HG02973 (cell line): ENCODE results near the gene ZNF296.

Experiments used
- ATAC-seq: cut with Tn5 transposase; IDR thresholded peaks from one replicate; pipeline ENCODE4 v1.9.1; 2021; ENCODE audit warnings: moderate library complexity; ENCODE audit not compliant: unreplicated experiment

The ZNF296 gene

DNA sequence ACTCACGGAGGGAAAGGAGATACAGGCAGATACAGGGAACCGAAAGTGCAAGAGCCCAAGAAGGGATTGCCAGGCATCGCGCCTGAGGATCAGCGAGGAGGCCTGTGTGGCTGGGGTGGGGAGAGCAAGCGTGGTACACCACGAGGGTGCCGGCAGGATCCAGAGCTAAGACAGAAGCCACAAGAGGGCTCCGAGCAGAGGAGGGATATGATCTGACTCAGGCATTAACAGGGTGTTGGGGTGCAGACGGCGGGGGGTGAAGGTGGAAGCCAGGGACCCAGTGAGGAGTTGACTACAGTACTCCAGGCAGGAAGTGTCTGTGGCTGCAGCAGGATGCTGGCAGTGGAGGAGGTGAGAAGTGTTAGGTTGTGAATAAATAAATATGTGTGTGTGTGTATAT is 11.3 kb upstream of the ZNF296 start:
- ATAC-seq, result no peak

- no peak for ATAC-seq
These were observed 10.2 kb upstream of the ZNF296 start for GRCh38 chr19:45086480-45086879.

DNA sequence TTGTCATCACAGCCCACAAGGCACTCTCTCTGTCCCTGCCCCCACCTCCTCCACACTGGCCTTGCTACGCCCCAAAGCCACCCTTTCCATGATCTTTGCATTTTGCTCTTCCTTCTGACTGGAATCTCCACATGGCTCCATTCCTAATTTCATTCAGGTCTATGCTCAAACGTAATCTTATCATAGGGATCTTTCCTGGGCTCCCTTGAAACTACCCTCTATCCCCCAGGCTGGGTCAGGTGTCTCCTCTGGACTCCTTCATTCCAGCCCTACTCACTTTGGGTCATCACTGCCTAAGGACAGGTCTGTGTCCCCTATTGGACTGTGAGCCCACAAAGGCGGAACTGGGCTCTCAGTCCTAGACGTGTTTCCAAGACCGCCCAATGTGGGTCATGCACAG is 5.9 kb upstream of the ZNF296 start:
- no peak for ATAC-seq

DNA sequence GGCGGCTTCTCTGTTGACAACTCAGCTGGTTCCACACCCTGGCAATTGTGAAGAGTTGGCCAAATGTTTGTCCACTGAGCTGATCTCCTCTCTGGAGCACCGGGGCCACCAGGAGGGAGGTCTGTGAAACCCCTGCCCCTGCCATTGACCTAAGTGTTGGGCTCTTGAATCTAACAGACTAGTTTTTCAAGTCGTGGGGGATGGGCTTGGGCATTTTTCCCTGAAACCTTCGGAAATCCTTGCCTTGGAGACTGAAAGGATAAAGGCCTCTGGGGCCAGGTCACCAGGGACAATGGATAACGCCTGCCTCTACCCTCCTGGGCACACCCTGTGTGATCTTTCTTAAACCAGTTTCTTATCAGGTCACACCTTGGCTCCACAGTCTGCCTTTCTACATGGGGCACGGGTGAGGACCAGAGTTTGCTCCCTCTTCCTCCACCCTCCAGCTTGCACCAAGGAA is 3.7 kb upstream of the ZNF296 start:
- no peak for ATAC-seq

GRCh38 chr19:45079063-45079910 is 3.0 kb upstream of the ZNF296 start, which contains the start of gene GEMIN7:
TSS of gene GEMIN7 (plus strand) at chr19:45079260. CDS start at chr19:45090115, 10,855 bp downstream.
- peak; percentile 24 for ATAC-seq

DNA sequence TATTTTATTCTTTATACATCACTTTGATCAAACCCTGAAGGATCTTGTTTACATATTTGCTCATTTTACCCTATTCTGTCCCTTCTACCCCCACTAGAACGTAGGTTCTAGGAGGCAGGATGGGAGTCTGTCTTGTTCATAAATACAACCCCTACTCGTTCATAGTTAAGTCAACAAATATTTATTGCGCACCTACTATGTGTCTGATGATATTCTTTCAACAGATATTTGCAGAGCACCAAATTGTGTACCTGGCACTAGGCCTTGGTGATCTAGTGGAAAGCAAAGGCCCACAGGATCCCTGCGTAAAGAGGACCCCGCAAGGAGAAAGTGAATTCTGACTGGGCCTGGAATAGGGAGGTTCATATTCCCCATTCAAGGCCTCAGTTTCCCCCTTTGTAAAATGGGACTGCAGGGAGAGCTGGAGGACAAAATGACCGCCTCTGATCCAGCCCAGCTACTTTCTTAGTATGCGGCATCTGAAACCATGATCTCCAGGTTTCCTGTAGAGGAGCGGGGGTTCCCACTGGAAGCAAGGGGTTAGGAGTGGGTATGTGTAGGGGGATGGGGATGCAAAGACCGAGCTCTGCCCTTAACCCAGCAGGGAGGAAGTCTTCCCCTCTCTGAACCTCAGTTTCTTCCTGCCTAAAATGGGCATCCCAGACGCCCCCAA is 2.2 kb upstream of the ZNF296 start:
- ATAC-seq, result no peak

- no peak for ATAC-seq
These were observed 813 bp upstream of the ZNF296 start for GRCh38 chr19:45076851-45077730.

DNA sequence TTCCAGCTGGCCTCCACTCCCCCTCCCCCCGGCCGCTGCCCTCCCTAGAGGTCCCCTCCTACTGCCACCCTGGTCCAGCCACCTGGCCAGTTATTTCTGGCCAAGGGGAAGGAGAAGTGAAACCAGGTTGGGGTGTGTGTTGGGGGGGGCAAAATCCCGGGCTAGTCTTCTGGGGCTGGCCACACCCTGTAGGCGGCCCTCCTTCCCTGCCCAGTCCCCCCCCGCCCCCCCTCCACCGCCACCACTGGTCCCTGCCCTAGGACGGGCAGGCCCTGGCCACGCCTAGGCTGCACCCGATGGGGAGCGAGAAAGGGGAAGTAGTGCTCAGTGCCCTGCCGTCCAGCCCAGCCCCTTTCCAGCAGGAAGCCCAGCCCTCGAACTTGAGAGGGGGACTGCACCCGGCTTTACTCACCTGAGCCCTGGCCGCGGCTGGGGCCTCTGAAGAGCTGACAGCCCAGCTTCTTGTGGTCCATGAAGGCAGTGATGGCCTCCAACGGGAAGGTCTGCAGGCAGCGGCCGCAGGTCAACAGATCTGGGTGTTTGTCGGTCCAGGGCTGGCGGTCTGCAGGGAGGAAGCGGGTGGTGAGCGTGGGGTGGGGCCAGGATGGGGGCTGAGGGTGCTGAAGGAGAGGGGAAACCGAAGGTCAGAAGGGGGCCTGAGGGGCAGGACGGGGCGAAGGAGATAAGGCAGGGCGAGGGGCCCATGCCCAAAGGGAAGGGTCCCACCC is 813 bp downstream of the ZNF296 start:
- peak; percentile 40 for ATAC-seq

- ATAC-seq, result no peak
These were observed 1.5 kb downstream of the ZNF296 start for GRCh38 chr19:45074744-45075300.

DNA sequence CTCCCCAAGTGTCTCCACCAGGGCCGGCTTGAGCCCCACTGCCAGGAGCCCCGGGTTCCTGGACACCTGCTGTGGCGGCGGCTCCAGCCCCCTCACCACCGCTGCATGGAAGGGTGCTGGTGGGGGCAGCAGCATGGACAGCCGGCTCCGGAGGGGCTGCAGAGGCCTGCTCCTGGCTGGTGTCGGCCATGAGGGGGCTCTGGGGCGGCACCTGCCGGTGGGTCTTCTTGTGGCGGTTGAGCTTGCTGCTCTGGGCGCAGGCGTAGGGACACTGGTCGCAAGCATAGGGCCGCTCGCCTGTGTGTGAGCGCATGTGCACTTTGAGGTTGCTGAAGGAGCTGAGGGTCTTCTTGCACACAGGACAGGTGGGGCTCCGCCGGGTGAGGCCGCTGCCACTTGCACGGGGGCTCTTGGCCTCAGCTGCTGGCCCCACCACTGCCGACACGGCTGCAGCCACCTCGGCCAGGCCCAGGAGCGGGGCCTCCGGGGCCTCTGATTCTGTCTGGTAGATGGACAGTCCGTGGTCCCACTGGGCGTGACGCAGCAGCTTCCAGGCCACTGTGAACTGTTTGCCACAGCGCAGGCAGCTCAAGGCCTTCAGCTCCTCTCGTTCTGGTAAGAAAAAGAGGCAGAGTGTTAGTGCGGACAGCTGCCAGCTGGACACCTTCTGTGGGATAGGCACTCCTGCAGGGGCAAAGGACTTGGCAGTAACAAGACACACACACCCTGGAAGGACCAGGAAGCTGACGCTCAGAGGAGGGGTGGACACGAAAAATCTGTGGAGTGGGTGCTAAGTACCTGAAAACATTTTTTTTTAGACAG is 4.1 kb downstream of the ZNF296 start:
- ATAC-seq, result no peak

DNA sequence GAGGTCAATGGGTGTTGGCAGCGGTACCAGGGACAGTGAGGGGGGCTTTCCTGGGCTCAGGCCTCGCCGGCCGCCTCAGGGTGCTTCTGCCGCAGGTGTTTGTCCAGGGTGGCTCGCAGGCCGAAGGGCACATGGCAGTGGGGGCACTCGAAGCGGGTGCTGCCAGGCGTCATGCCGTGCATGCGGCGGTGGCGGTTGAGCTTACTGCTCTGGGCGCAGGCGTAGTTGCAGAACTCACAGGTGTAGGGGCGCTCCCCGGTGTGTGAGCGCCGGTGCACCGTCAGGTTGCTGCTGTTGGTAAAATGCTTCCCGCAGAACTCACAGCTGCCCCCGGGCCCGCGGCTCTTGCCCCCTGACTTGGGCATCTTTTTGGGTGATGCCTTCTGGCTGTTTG is 4.7 kb downstream of the ZNF296 start:
- ATAC-seq, result no peak

- no peak for ATAC-seq
These were observed 5.3 kb downstream of the ZNF296 start for GRCh38 chr19:45070861-45071544.

GRCh38 chr19:45070214-45070613 is 6.1 kb downstream of the ZNF296 start:
- ATAC-seq, result no peak

DNA sequence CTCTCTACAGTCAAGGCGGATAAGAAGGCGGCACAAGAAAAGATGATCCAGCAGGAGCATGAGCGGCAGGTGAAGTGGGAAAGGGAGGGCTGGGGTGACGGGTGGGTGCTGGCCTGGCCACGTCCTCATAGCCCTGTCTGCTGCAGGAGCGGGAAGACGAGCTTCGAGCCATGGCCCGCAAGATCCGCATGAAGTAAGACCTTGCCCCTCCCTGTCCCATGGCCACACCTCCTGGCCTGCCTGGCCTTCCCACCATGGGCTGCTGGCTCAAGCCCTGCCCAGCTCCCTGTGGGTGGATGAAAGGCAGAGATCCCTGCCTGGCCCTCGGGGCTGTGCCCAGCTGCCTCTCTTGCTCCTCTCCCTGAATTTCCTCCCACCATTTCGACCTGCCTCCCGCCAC is 7.2 kb downstream of the ZNF296 start:
- ATAC-seq, result no peak

DNA sequence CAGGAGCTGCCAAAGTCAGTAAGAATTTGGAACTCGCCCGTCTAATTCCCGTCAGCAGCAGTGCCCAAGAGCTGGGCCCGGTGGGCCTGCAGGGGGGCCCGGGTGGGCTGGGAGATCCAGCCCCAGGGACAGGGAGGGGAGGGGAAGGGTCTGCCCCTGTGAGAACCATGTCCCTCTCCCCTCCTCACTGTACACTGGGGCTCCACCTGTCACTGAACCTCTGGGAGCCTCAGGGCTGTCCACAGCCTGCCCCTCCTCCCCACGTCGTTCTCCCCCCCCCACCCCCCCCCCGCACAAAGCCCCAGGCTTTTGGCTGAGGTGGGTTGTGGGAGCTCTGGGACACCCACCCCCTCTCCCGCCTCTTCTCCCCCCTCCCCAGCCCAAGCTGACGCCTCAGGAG is 8.2 kb downstream of the ZNF296 start:
- no peak for ATAC-seq

DNA sequence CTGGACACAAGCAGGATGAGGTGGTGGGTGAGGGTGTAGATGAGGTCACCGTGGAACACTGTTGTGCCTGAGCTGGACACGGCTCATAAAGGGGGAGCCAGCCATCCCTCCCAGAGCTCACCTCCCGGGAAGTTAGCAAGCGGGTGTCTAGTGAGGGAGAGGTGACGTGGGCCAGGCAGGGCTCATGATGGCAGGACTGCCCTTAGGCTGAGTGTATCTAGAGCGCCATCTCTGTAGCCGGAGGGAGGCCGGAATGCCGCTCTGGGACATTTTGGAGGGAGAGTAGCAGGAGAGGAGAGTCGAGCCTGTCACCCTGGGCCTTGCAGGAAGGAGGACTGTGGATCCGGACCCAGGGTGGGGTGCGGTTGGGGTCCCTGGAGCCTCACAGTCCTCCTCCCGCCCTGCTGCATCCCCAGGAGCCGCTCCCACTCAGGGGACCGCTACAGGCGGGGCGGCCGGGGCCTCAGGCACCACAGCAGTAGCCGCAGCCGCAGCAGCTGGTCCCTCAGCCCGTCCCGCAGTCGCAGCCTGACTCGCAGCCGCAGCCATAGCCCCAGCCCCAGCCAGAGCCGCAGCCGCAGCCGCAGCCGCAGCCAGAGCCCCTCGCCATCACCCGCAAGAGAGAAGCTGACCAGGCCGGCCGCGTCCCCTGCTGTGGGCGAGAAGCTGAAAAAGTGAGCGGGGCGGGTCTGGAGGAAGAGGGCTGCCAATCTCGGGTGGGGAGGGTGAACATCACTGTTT is 9.2 kb downstream of the ZNF296 start:
- no peak for ATAC-seq

DNA sequence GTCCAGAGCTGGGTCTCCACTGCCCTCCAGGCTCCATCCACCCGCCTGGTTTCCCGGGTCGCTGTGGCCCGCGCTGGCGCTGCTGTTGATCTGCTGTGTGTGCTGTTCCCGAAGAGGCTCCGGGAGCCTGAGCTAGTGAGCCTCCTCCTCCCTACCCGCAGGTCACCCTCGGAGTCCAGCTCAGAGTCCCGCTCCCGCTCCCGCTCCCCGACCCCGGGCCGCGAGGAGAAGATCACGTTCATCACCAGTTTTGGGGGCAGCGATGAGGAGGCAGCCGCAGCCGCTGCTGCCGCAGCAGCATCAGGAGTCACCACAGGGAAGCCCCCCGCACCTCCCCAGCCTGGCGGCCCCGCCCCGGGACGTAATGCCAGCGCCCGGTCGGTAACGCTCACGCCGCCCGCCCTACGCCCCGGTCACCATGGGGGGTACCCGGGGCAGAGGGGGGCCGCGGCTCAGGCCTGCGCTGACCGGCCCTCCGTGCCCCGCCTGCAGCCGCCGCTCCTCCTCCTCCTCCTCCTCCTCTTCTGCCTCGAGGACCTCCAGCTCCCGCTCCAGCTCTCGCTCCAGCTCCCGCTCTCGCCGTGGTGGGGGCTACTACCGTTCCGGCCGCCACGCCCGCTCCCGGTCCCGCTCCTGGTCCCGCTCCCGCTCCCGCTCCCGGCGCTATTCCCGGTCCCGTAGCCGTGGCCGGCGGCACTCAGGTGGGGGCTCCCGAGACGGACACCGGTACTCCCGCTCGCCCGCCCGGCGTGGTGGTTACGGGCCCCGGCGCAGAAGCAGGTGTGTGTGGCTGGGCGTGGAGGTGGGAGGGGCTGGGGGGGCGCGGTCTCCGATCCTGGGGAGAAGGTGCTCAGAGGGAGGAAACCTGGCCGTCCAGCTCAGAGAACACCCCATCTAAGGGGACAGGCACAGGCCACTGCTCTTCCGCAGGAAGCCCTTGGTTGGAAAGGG is 12.2 kb downstream of the ZNF296 start:
- no peak for ATAC-seq
